HepG2 (cell line): Measurements from ENCODE around the gene PRMT2. TPM values are rescaled to one million over a fixed set of nuclear protein-coding genes. Genes with fewer than 3 reads are reported as not detected.
A peak's percentile ranks its signal among the peaks of the same experiment; 100 is the strongest.

Experiments
- ATAC-seq: fragments of 200-7000 bp; cut with Tn5 transposase; 3 replicates; pipeline ENCODE4 v1.9.1; 2020; ENCODE audit warnings: mild to moderate bottlenecking, moderate library complexity
- BruUV-seq: library from RNA; stranded (reverse); fragments of 400-500 nt; replicated peaks from 2 replicates; lab custom pipeline; 2021; lab: Mats Ljungman, UMichigan
- CTCF ChIA-PET: fragments of 300-600 bp; formaldehyde crosslinking; extraction: SDS; loops from one replicate; lab custom pipeline; 2021; ENCODE audit warnings: low total read pairs, inconsistent platforms, low intra/inter-chr PET ratio; lab: Yijun Ruan, JAX
- POLR2A ChIA-PET: fragments of 350-600 bp; sonication (Branson Sonifier 250); formaldehyde crosslinking; loops from one replicate; lab custom pipeline; 2020; ENCODE audit warnings: antibody characterized with exemption, inconsistent platforms; lab: Yijun Ruan, JAX
- DNase-seq: peaks from one replicate; pipeline ENCODE4 v3.0.0-alpha.2; 2015; ENCODE audit warnings: low spot score
- FAIRE-seq: peaks from 3 replicates; lab custom pipeline; 2011; peaks lifted over from hg19 to GRCh38; lab: Jason Lieb, UNC
- H2AFZ ChIP-seq: one replicate; pipeline ENCODE4 v1.6.1; 2011; ENCODE audit warnings: low read length, inconsistent platforms
- H3K27ac ChIP-seq: fragments of 300-600 bp; 3 replicates; pipeline ENCODE4 v1.8.0; 2011; ENCODE audit warnings: mixed run types, mild to moderate bottlenecking, mixed read lengths, low read length, inconsistent platforms; ENCODE audit not compliant: insufficient read depth; ENCODE audit errors: extremely low read length
- H3K27me3 ChIP-seq, 2 experiments: fragments of 200-600 bp in 1 of 2; 2 replicates in 1 of 2; 3 replicates in 1 of 2; pipeline versions ENCODE4 v1.6.0 to v1.8.0; 2011; ENCODE audit warnings: low read length in 2 of 2, mild to moderate bottlenecking in 2 of 2, moderate library complexity in 2 of 2, inconsistent platforms in 1 of 2; ENCODE audit not compliant: insufficient read depth in 2 of 2, control insufficient read depth in 1 of 2
- H3K36me3 ChIP-seq, 2 experiments: fragments of 200-600 bp in 1 of 2; replicated peaks in 1 of 2; 2 replicates in 1 of 2; 3 replicates in 1 of 2; pipeline versions ENCODE4 v1.5.1 to v1.8.0; 2011; ENCODE audit warnings: low read length in 2 of 2, inconsistent platforms in 1 of 2; ENCODE audit not compliant: insufficient read depth in 2 of 2, control insufficient read depth in 1 of 2
- H3K4me1 ChIP-seq: 2 replicates; pipeline ENCODE4 v1.5.1; 2012; ENCODE audit warnings: low read length, inconsistent platforms; ENCODE audit not compliant: insufficient read depth
- H3K4me2 ChIP-seq: 2 replicates; pipeline ENCODE4 v1.6.0; 2011; ENCODE audit warnings: low read depth, low read length, inconsistent platforms
- H3K4me3 ChIP-seq, 3 experiments: fragments of 200-600 bp in 1 of 3; sonication (generic), shearing (Covaris generic) in 1 of 3; replicated peaks in 1 of 3; 2 replicates each; pipeline ENCODE4 v1.5.1; 2011 to 2016; ENCODE audit warnings: low read length in 3 of 3, inconsistent platforms in 2 of 3, low read depth in 2 of 3, mild to moderate bottlenecking in 2 of 3, control low read depth in 1 of 3, mixed read lengths in 1 of 3; ENCODE audit not compliant: insufficient read depth in 1 of 3
- H3K79me2 ChIP-seq: one replicate; pipeline ENCODE4 v1.6.1; 2011; ENCODE audit warnings: low read length, inconsistent platforms; ENCODE audit not compliant: insufficient read depth
- H3K9ac ChIP-seq: 2 replicates; pipeline ENCODE4 v1.6.0; 2011; ENCODE audit warnings: mild to moderate bottlenecking, low read depth, low read length, inconsistent platforms; ENCODE audit not compliant: insufficient read depth
- H3K9me3 ChIP-seq: 2 replicates; pipeline ENCODE4 v1.5.1; 2012; ENCODE audit warnings: mild to moderate bottlenecking, low read length
- H4K20me1 ChIP-seq: 2 replicates; pipeline ENCODE4 v1.6.0; 2011; ENCODE audit warnings: inconsistent platforms, mild to moderate bottlenecking, low read length, moderate library complexity; ENCODE audit not compliant: insufficient read depth
- CEBPG ChIP-seq: IDR thresholded peaks from 2 replicates; pipeline ENCODE4 v1.6.1; 2016
- FOSL2 ChIP-seq: sonication (generic); formaldehyde crosslinking; IDR thresholded peaks from 2 replicates; pipeline ENCODE4 v1.4.0; 2020; ENCODE audit warnings: missing genetic modification reagents
- GATAD2A ChIP-seq: IDR thresholded peaks from 2 replicates; pipeline ENCODE4 v1.6.1; 2016
- NBN ChIP-seq: fragments of 450-650 bp; conservative IDR thresholded peaks from 2 replicates; pipeline ENCODE4 v1.6.1; 2017
- RCOR2 ChIP-seq: IDR thresholded peaks from 2 replicates; pipeline ENCODE4 v1.6.1; 2016; ENCODE audit warnings: missing biosample characterization, missing genetic modification reagents
- REL ChIP-seq: sonication (generic); formaldehyde crosslinking; conservative IDR thresholded peaks from 2 replicates; pipeline ENCODE4 v1.8.0; 2022; ENCODE audit warnings: mild to moderate bottlenecking, missing genetic modification reagents, moderate library complexity
- SP5 ChIP-seq: IDR thresholded peaks from 2 replicates; pipeline ENCODE4 v1.6.1; 2016; ENCODE audit warnings: low read depth, borderline replicate concordance
- SRY ChIP-seq: sonication (generic); formaldehyde crosslinking; IDR thresholded peaks from 2 replicates; pipeline ENCODE4 v1.8.0; 2022; ENCODE audit warnings: mild to moderate bottlenecking, missing genetic modification reagents
- SSRP1 ChIP-seq: IDR thresholded peaks from 2 replicates; pipeline ENCODE4 v1.6.1; 2016; ENCODE audit warnings: control low read depth
- ZNF331 ChIP-seq: sonication (generic); formaldehyde crosslinking; IDR thresholded peaks from 2 replicates; pipeline ENCODE4 v1.4.0; 2020; ENCODE audit warnings: missing genetic modification reagents
- ZNF44 ChIP-seq: sonication (generic); formaldehyde crosslinking; IDR thresholded peaks from 2 replicates; pipeline ENCODE4 v1.5.1; 2020; ENCODE audit warnings: mild to moderate bottlenecking, missing genetic modification reagents
- ZNF496 ChIP-seq: sonication (generic); formaldehyde crosslinking; IDR thresholded peaks from 2 replicates; pipeline ENCODE4 v1.8.1; 2023; ENCODE audit warnings: mild to moderate bottlenecking, moderate library complexity, missing genetic modification reagents; ENCODE audit not compliant: insufficient replicate concordance
- ZNF709 ChIP-seq: sonication (generic); formaldehyde crosslinking; IDR thresholded peaks from 2 replicates; pipeline ENCODE4 v1.5.0; 2020; ENCODE audit warnings: mild to moderate bottlenecking, missing genetic modification reagents
- WGBS: methylation state at CpG from one replicate; pipeline ENCODE4 v1.1.6; 2017; ENCODE audit warnings: low lambda C conversion rate; 5-methylcytosine and 5-hydroxymethylcytosine counted together
- in situ Hi-C: cut with HindIII; loops from 2 replicates; pipeline ENCODE4 v1.10.0; 2017; ENCODE audit warnings: low pct_unique_long_range_greater_than_20kb; ENCODE audit not compliant: extremely low pct_ligation_motif_present
- intact Hi-C: fragments of 100-400 bp; cut with micrococcal nuclease; formaldehyde crosslinking; loops from one replicate; pipeline ENCODE4 v1.10.0; 2022; ENCODE audit not compliant: unreplicated experiment
- polyA plus RNA-seq, 8 experiments: library from polyadenylated mRNA; depleted of rRNA in 3 of 8; stranded (reverse) in 7 of 8; unstranded in 1 of 8; fragments of >200 nt; fragmentation: Illumina TruSeq in 4 of 8; extraction: Trizol in 4 of 8; gene quantifications; 2 replicates each; pipeline versions ENCODE4 v1.2.1 to v1.2.3, GENCODE V29; 2011 to 2016; ENCODE audit warnings: low read depth in 4 of 8, missing spikeins in 1 of 8, mixed read lengths in 1 of 8; ENCODE audit not compliant: insufficient read depth in 1 of 8
- total RNA-seq, 5 experiments: library from RNA; depleted of rRNA; stranded (reverse); fragments of >200 nt; fragmentation: Illumina TruSeq; extraction: Trizol; gene quantifications; 2 replicates each; pipeline ENCODE4 v1.2.3, GENCODE V29; 2016; ENCODE audit warnings: low read depth in 1 of 5
- TF ChIP-seq, protein P1 (sequence below): sonication (generic); formaldehyde crosslinking; IDR thresholded peaks from 2 replicates; pipeline ENCODE4 v1.4.0; 2020; ENCODE audit warnings: mild to moderate bottlenecking, missing genetic modification reagents
- TF ChIP-seq, protein P2 (sequence below): sonication (generic); formaldehyde crosslinking; IDR thresholded peaks from 2 replicates; pipeline ENCODE4 v1.4.0; 2020; ENCODE audit warnings: missing genetic modification reagents, mild to moderate bottlenecking, borderline replicate concordance
- TF ChIP-seq, protein P3 (sequence below): sonication (generic); formaldehyde crosslinking; IDR thresholded peaks from 2 replicates; pipeline ENCODE4 v1.5.0; 2020; ENCODE audit warnings: mild to moderate bottlenecking, missing genetic modification reagents

The PRMT2 gene
- total and polyA plus RNA-seq, 2 of the 13 experiments (the other 11 are each of a cell fraction or from before 2014, with no cell fraction given), result 54.4 to 78.8 TPM

DNA sequence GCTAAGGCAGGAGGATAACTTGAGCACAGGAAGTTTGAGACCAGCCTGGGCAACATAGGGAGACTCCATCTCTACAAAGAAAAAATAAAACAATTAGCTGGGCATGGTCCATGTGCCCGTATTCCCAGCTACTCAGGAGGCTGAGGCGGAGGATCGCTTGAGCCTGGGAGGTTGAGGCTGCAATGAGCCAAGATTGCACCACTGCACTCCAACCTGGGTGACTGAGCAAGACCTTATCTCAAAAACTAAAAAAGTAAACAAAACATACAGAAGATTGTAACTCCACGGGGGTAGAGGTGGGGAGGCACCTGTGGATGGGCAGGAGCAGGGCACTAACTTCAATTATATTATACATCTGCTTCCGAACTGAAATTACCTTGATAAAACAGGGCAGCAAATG is 35.2 kb upstream of the PRMT2 start:
- no peaks in the 10 kb centered on the region for H3K79me2 ChIP-seq
- intact Hi-C loops (no loop called here), in situ Hi-C loops (no loop called here)
- CTCF ChIA-PET, result no interaction called here
- no peak for FAIRE-seq
- H2AFZ ChIP-seq, result no peak overlapping the region
- H3K27me3 ChIP-seq, result peaks cover 0 to 12% of the 10 kb centered on the region in 2 experiments; a peak in 2 of 5 replicates
- POLR2A ChIA-PET, result interaction anchor here (1.1 kb wide), 1 partner anchor 18 kb away, joined by 5 read pairs; no protein-coding TSS in a partner anchor
- no peak for ATAC-seq
- peaks cover 55% of the 10 kb centered on the region for H3K4me1 ChIP-seq
- no TSS peak for BruUV-seq
- DNase-seq, result no peak
- H3K9ac ChIP-seq, result no peak overlapping the region
- no peaks in the 10 kb centered on the region for H4K20me1 ChIP-seq
- no peaks in the 10 kb centered on the region for H3K9me3 ChIP-seq
- H3K36me3 ChIP-seq, result no peaks in the 10 kb centered on the region
- H3K27ac ChIP-seq, result no peak overlapping the region
- WGBS, result 9% methylated on average over 5 of the region's 5 CpGs
- no peak overlapping the region for H3K4me3 ChIP-seq
- peak overlapping the region; percentile 66; the same call in 1 of the 2 replicates for H3K4me2 ChIP-seq
- TF ChIP-seq FOSL2 (CRISPR knock-in tag), result peak; percentile 31; the same call in 1 of the 2 replicates
- no peak for TF ChIP-seq NBN
- TF ChIP-seq, protein P1, sequence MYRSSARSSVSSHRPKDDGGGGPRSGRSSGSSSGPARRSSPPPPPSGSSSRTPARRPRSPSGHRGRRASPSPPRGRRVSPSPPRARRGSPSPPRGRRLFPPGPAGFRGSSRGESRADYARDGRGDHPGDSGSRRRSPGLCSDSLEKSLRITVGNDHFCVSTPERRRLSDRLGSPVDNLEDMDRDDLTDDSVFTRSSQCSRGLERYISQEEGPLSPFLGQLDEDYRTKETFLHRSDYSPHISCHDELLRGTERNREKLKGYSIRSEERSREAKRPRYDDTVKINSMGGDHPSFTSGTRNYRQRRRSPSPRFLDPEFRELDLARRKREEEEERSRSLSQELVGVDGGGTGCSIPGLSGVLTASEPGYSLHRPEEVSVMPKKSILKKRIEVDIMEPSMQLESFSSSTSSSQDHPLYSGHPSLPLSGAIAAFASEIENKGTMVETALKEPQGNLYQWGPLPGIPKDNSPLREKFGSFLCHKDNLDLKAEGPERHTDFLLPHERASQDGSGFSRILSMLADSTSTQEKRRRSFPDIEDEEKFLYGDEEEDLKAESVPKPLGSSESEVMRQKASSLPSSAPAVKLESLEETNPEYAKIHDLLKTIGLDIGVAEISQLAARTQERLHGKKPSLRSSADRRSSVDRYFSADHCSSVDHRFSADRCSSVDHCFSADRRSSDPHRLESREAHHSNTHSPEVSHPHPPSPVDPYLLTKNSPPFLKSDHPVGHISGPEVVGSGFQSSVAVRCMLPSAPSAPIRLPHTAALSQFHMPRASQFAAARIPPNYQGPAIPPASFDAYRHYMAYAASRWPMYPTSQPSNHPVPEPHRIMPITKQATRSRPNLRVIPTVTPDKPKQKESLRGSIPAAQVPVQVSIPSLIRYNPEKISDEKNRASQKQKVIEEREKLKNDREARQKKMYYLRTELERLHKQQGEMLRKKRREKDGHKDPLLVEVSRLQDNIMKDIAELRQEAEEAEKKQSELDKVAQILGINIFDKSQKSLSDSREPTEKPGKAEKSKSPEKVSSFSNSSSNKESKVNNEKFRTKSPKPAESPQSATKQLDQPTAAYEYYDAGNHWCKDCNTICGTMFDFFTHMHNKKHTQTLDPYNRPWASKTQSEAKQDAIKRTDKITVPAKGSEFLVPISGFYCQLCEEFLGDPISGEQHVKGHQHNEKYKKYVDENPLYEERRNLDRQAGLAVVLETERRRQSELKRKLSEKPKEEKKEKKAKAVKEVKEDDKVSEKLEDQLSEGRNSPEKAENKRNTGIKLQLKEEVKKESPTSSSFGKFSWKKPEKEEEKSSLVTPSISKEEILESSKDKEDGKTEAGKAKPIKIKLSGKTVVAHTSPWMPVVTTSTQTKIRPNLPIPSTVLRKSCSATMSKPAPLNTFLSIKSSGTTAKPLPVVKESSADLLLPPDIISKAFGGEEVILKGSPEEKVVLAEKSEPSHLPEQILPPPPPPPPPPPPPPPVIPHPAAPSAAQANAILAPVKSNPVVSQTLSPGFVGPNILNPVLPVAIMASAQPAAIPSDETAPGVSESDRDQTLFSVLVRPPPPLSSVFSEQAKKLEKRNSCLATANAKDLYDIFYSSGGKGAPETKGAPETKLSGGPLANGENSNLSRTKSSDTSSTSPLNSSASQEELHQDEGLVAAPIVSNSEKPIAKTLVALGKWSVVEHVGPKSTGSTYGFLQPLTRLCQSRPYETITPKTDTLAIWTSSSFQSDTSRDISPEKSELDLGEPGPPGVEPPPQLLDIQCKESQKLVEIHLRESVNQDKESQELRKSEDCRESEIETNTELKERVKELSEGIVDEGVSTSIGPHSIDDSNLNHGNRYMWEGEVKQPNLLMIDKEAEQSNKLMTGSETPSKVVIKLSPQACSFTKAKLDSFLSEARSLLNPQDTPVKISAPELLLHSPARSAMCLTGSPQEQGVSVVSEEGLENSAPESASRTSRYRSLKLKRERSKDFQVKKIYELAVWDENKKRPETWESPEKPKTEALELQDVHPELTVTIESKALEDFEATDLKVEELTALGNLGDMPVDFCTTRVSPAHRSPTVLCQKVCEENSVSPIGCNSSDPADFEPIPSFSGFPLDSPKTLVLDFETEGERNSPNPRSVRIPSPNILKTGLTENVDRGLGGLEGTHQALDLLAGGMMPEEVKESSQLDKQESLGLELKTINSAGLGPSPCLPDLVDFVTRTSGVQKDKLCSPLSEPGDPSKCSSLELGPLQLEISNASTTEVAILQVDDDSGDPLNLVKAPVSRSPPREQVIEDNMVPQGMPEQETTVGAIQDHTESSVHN (CRISPR knock-in tag), result no peak
- TF ChIP-seq SP5 (CRISPR knock-in tag), result no peak
- TF ChIP-seq, protein P2, sequence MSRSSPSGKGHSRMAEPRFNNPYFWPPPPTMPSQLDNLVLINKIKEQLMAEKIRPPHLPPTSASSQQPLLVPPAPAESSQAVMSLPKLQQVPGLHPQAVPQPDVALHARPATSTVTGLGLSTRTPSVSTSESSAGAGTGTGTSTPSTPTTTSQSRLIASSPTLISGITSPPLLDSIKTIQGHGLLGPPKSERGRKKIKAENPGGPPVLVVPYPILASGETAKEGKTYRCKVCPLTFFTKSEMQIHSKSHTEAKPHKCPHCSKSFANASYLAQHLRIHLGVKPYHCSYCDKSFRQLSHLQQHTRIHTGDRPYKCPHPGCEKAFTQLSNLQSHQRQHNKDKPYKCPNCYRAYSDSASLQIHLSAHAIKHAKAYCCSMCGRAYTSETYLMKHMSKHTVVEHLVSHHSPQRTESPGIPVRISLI (CRISPR knock-in tag), result no peak
- peak; percentile 40; the same call in 1 of the 2 replicates for TF ChIP-seq CEBPG
- TF ChIP-seq, protein P3, sequence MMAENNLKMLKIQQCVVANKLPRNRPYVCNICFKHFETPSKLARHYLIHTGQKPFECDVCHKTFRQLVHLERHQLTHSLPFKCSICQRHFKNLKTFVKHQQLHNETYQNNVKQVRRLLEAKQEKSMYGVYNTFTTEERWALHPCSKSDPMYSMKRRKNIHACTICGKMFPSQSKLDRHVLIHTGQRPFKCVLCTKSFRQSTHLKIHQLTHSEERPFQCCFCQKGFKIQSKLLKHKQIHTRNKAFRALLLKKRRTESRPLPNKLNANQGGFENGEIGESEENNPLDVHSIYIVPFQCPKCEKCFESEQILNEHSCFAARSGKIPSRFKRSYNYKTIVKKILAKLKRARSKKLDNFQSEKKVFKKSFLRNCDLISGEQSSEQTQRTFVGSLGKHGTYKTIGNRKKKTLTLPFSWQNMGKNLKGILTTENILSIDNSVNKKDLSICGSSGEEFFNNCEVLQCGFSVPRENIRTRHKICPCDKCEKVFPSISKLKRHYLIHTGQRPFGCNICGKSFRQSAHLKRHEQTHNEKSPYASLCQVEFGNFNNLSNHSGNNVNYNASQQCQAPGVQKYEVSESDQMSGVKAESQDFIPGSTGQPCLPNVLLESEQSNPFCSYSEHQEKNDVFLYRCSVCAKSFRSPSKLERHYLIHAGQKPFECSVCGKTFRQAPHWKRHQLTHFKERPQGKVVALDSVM (CRISPR knock-in tag), result peak; percentile 79; the same call in 1 of the 2 replicates
- TF ChIP-seq SSRP1 (CRISPR knock-in tag), result no peak
- TF ChIP-seq ZNF709 (CRISPR knock-in tag), result no peak
- no peak for TF ChIP-seq ZNF331
- no peak for TF ChIP-seq ZNF496 (CRISPR knock-in tag)
- TF ChIP-seq GATAD2A, result 0 out of 2 replicates have a peak, but pooled peaks have one; percentile 27
- no peak for TF ChIP-seq SRY (CRISPR knock-in tag)
- no peak for TF ChIP-seq ZNF44 (CRISPR knock-in tag)
- TF ChIP-seq REL (CRISPR knock-in tag), result no peak
- TF ChIP-seq RCOR2 (CRISPR knock-in tag), result no peak
